OCI-LY7 (cell line): ENCODE data around the gene NOCT. TPM values are rescaled to one million over a fixed set of nuclear protein-coding genes. Genes with fewer than 3 reads are reported as not detected.
"Not testable (repeated sequence)": the region's sequence is repeated elsewhere in the genome, so short reads cannot be mapped to it uniquely, and the experiment has no call there.

ENCODE experiments used
- BruUV-seq: library from RNA; stranded (reverse); fragments of 400-500 nt; replicated peaks from 2 replicates; lab custom pipeline; 2021; lab: Mats Ljungman, UMichigan
- CTCF ChIA-PET: fragments of 300-600 bp; sonication (Branson Sonifier 250); formaldehyde crosslinking; loops from one replicate; lab custom pipeline; 2022; ENCODE audit warnings: antibody characterized with exemption; ENCODE audit not compliant: unreplicated experiment; lab: Charles Lee
- POLR2A ChIA-PET: fragments of 300-600 bp; sonication (Branson Sonifier 250); formaldehyde crosslinking; loops from one replicate; lab custom pipeline; 2022; ENCODE audit warnings: antibody characterized with exemption; lab: Charles Lee
- DNase-seq: peaks from one replicate; pipeline ENCODE4 v3.0.0-alpha.2; 2015; ENCODE audit warnings: low spot score
- H2AFZ ChIP-seq: fragments of 200-600 bp; sonication (generic), shearing (Covaris generic); 2 replicates; pipeline ENCODE4 v1.6.1; 2014; ENCODE audit warnings: mild to moderate bottlenecking, antibody characterized with exemption, low read length, moderate library complexity
- H3K27ac ChIP-seq: fragments of 200-600 bp; sonication (generic); 2 replicates; pipeline ENCODE4 v1.5.1; 2014; ENCODE audit warnings: mixed run types, low read depth, mild to moderate bottlenecking, moderate library complexity, low read length, inconsistent platforms; ENCODE audit not compliant: poor library complexity, severe bottlenecking
- H3K36me3 ChIP-seq: fragments of 200-600 bp; sonication (generic); 2 replicates; pipeline ENCODE4 v1.6.1; 2014; ENCODE audit warnings: mild to moderate bottlenecking, antibody characterized with exemption, low read length, moderate library complexity, mixed read lengths; ENCODE audit not compliant: insufficient read depth
- H3K4me1 ChIP-seq: fragments of 200-600 bp; sonication (generic); 2 replicates; pipeline ENCODE4 v1.5.1; 2014; ENCODE audit warnings: mild to moderate bottlenecking, low read length; ENCODE audit not compliant: insufficient read depth, poor library complexity, severe bottlenecking
- H3K4me2 ChIP-seq: fragments of 200-600 bp; sonication (generic); 2 replicates; pipeline ENCODE4 v1.6.1; 2014; ENCODE audit warnings: mild to moderate bottlenecking, low read length
- H3K4me3 ChIP-seq: fragments of 200-600 bp; sonication (generic); 2 replicates; pipeline ENCODE4 v1.5.1; 2014; ENCODE audit warnings: mild to moderate bottlenecking, low read depth, low read length; ENCODE audit not compliant: poor library complexity, severe bottlenecking
- H3K79me2 ChIP-seq: fragments of 200-600 bp; sonication (generic); 2 replicates; pipeline ENCODE4 v1.6.1; 2016; ENCODE audit warnings: low read depth, mild to moderate bottlenecking, low read length, moderate library complexity, mixed read lengths; ENCODE audit not compliant: insufficient read depth
- H3K9me2 ChIP-seq: fragments of 200-600 bp; sonication (generic); 2 replicates; pipeline ENCODE4 v1.6.1; 2016; ENCODE audit warnings: mild to moderate bottlenecking, low read length, mixed read lengths; ENCODE audit not compliant: insufficient read depth
- H3K9me3 ChIP-seq: fragments of 200-600 bp; sonication (generic); 2 replicates; pipeline ENCODE4 v1.6.1; 2014; ENCODE audit warnings: mild to moderate bottlenecking, mixed run types, low read length, mixed read lengths
- H4K20me1 ChIP-seq: fragments of 200-600 bp; sonication (generic); 2 replicates; pipeline ENCODE4 v1.6.1; 2014; ENCODE audit warnings: mild to moderate bottlenecking, antibody characterized with exemption, low read length, moderate library complexity, mixed read lengths; ENCODE audit not compliant: insufficient read depth
- EZH2phosphoT487 ChIP-seq: fragments of 200-600 bp; sonication (generic); IDR thresholded peaks from 2 replicates; pipeline ENCODE4 v1.6.1; 2018; ENCODE audit warnings: low read depth, borderline replicate concordance, mild to moderate bottlenecking, mixed run types, antibody characterized with exemption, low read length, moderate library complexity, mixed read lengths
- intact Hi-C: fragments of 100-400 bp; cut with micrococcal nuclease; formaldehyde crosslinking; loops from one replicate; pipeline ENCODE4 v1.10.0; 2022; ENCODE audit not compliant: unreplicated experiment
- total RNA-seq, 2 experiments: library from RNA; depleted of rRNA in 1 of 2; stranded (reverse); fragments of >200 nt in 1 of 2; shearing (Covaris generic) in 1 of 2; gene quantifications; 2 replicates each; pipeline ENCODE4 v1.2.3, GENCODE V29; 2014 to 2022
- TF ChIP-seq, protein P1 (sequence below): fragments of 200-600 bp; sonication (generic); conservative IDR thresholded peaks from 2 replicates; pipeline ENCODE4 v1.5.1; 2014; ENCODE audit warnings: mild to moderate bottlenecking, antibody characterized with exemption, low read length, moderate library complexity, mixed read lengths

NOCT gene
- total RNA-seq, 2 experiments from 2014 or later = 17.8 to 22.8 TPM

DNA sequence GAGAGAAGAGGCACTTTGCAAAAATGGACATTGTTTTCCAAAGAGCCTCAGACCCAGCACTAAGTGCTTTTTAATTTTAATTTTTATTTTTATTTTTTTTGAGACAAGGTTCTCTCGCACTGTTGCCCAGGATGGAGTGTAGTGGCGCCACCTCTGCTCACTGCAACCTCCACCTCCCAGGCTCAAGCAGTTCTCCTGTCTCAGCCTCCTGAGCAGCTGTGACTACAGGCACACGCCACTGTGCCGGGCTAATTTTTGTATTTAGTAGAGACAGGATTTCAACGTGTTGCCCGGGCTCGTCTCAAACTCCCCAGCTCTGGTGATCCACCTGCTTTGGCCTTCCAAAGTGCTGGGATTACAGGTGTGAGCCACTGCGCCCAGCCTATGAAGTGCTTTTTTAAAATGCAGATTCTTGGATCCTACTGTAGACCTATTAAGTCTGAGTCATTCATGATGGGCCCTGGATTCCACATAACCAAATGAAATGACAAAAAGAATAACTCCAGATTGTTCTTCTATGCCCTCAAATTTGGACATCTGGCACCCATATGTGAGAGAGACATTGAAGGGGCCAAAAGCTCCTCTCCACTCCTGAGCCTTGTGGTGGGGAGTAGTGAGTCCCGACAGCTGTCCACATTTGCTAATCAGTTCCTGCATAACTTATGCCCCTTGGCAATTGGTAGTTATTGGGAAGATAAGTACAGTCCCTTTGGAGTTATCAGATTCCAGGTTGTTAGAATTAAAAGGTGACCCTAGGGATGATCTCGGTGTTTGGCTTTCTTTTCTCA is 3.6 kb downstream of the NOCT start:
- Histone ChIP-seq H3K27ac (no peak overlapping the region), H3K4me2 (peak overlapping the region; percentile 64), H4K20me1 (peaks cover 13% of the 10 kb centered on the region; the same call in 1 of the 2 replicates), H3K79me2 (peaks cover 79% of the 10 kb centered on the region), H3K36me3 (peaks cover 49% of the 10 kb centered on the region), H2AFZ (no peak overlapping the region), H3K4me3 (peak overlapping the region; percentile 42), H3K9me3 (no peaks in the 10 kb centered on the region), H3K4me1 (peaks cover 37% of the 10 kb centered on the region), H3K9me2 (no peaks in the 10 kb centered on the region)
- DNase-seq = no peak
- no TSS peak for BruUV-seq
- ChIA-PET CTCF (interaction anchor here (1.2 kb wide), 1 partner anchor 11 kb away, joined by 5 read pairs; no protein-coding TSS in a partner anchor), POLR2A (interaction anchor here (0.5 to 4.7 kb wide), 5 partner anchors 9 to 525 kb away, joined by 3 to 24 read pairs (median 3); no protein-coding TSS in a partner anchor)
- TF ChIP-seq EZH2phosphoT487 = no peak
- TF ChIP-seq, protein P1, sequence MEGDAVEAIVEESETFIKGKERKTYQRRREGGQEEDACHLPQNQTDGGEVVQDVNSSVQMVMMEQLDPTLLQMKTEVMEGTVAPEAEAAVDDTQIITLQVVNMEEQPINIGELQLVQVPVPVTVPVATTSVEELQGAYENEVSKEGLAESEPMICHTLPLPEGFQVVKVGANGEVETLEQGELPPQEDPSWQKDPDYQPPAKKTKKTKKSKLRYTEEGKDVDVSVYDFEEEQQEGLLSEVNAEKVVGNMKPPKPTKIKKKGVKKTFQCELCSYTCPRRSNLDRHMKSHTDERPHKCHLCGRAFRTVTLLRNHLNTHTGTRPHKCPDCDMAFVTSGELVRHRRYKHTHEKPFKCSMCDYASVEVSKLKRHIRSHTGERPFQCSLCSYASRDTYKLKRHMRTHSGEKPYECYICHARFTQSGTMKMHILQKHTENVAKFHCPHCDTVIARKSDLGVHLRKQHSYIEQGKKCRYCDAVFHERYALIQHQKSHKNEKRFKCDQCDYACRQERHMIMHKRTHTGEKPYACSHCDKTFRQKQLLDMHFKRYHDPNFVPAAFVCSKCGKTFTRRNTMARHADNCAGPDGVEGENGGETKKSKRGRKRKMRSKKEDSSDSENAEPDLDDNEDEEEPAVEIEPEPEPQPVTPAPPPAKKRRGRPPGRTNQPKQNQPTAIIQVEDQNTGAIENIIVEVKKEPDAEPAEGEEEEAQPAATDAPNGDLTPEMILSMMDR = peak; percentile 45; the same call in 1 of the 2 replicates
- intact Hi-C loops = loop anchor here (5.0 kb wide), 3 partner anchors 158 to 1133 kb away; partner anchors contain the start of genes ELF2, MAML3 and SETD7

DNA sequence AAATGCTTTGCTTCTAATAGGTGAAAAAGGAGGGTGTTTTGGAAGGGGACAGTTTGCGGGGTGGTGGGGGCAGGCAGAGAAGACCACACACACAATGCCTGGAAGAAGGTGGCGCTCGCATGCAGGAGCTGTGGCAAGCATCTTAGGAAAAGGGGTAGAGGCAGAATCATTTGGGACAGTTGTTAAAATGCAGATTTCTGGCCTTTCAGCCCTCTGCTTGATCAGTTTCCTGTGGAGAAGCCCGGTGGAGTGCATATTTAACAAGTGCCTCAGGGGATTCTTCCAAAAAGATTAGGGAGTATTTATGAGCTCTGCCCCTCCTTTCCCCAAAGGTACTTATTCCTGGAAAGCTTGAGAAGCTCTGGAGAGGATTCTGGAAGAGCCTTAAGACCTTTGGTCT is 4.8 kb downstream of the NOCT start:
- POLR2A ChIA-PET = interaction anchor here (0.7 to 4.7 kb wide), 5 partner anchors 8 to 31 kb away, joined by 3 to 24 read pairs (median 4); no protein-coding TSS in a partner anchor

DNA sequence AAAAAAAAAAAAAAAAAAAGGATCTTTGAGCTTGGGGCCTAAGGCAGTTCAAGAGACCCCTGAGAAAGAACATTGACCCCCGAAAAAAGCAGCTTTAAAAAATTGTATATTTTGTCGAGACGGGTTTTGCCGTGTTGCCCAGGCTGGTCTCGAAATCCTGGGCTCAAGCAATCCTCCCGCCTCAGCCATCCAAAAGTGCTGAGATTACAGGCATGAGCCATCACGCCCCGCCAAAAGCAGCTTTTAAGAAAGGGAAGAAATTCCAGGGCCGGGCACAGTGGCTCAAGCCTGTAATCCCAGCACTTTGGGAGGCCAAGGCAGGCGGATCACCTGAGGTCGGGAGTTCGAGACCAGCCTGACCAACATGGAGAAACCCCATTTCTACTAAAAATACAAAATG is 5.5 kb downstream of the NOCT start:
- POLR2A ChIA-PET = interaction anchor here (0.5 to 1.8 kb wide), 7 partner anchors 12 to 810 kb away, joined by 3 to 4 read pairs (median 3); no protein-coding TSS in a partner anchor

More for the DNA sequence above, 4.8 kb downstream of the NOCT start:
- Histone ChIP-seq H3K4me2 (no peak overlapping the region), H3K27ac (no peak overlapping the region), H2AFZ (no peak overlapping the region), H3K4me3 (no peak overlapping the region), H3K79me2 (peaks cover 92% of the 10 kb centered on the region), H4K20me1 (peaks cover 13% of the 10 kb centered on the region; the same call in 1 of the 2 replicates), H3K36me3 (peaks cover 57% of the 10 kb centered on the region), H3K9me2 (no peaks in the 10 kb centered on the region), H3K9me3 (no peaks in the 10 kb centered on the region), H3K4me1 (peaks cover 26% of the 10 kb centered on the region)
- no TSS peak for BruUV-seq
- no peak for TF ChIP-seq EZH2phosphoT487
- TF ChIP-seq, protein P1 = no peak
- DNase-seq = no peak
- intact Hi-C loops = no loop called here
- CTCF ChIA-PET = no interaction called here

More for the DNA sequence above, 5.5 kb downstream of the NOCT start:
- H3K4me2 ChIP-seq, BruUV-seq, intact Hi-C loops, H3K4me3 ChIP-seq, DNase-seq, H3K9me2 ChIP-seq, CTCF ChIA-PET, H3K27ac ChIP-seq, H2AFZ ChIP-seq, H3K9me3 ChIP-seq: not testable (repeated sequence)
- peaks cover 98% of the 10 kb centered on the region for H3K79me2 ChIP-seq
- peaks cover 57% of the 10 kb centered on the region for H3K36me3 ChIP-seq
- peaks cover 26% of the 10 kb centered on the region for H3K4me1 ChIP-seq
- peaks cover 13% of the 10 kb centered on the region; the same call in 1 of the 2 replicates for H4K20me1 ChIP-seq
